NCI-H446 (cell line): ENCODE results near the gene FAHD2A.
"Not testable (repeated sequence)": the region's sequence is repeated elsewhere in the genome, so short reads cannot be mapped to it uniquely, and the experiment has no call there.

Experiments
- DNase-seq, 2 experiments: peaks; one replicate each; lab custom pipeline; 2025; lab: John Stamatoyannopoulos, UW

FAHD2A gene

GRCh38 chr2:95376311-95377215, 25.9 kb upstream of the FAHD2A start:
- DNase-seq: no peak

DNA sequence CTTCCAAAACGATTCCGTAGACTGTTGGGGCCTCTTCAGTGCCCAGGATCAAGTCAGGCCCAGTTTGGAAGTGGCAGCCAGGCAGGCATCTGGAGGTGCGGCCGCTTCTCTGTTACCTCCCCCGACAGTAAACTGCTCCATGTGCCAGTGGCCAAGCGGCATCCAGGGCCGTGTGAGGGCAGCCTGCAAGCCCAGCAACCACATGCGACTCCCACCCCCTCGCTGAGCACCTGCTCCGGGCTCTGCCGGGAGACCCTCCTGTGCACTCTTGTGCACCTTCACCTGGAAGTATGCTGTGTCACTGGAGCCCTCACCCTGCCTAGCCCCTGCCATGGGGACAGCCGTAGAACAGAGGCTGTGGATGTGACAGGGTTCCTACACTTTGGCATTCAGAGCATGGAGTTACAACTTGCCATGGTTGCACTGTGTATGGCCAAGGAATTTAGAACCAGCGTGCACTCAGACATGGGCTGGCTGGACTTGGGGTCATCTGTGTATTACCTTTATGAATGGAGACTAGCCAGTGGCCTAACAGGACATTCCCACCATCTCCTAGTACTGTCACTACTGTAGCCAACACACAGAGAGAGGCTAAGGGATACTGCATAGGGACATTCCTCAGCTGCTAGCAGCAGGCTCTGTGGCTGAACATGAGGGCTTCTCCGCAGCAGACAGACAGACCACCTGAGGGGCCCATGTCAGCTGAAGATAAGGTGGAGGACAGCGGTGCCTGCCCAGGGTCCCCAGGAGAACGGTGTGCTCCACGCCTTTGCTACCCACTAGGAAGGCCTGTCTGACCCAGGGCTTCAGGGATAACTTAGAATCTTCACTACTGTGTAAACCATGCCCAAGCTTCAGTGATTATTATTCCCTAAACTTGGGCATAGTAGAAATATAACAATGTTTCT, 25.0 kb upstream of the FAHD2A start:
- no peak for DNase-seq

GRCh38 chr2:95378281-95378680, 24.2 kb upstream of the FAHD2A start:
- not testable (repeated sequence) for DNase-seq

GRCh38 chr2:95379371-95379831, 23.1 kb upstream of the FAHD2A start:
- DNase-seq: no peak

GRCh38 chr2:95380280-95380679, 22.2 kb upstream of the FAHD2A start:
- DNase-seq: no peak

DNA sequence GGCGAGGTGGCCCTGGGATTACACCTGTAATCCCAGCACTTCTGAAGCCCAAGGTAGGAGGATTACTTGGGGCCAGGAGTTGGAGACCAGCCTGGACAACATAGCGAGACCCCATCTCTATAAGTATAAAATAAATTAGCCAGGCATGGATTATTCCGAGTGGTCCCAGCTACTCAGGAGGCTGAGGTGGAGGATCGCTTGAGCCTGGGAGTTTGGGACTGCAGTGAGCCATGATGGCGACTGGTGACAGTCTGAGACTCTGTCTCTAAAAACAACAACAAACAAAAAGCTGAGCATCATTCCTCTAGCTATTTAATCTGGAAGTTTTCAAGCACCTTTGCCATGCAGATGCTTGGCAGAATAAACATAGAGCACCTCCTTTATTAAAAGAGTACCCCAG, 21.8 kb upstream of the FAHD2A start:
- no peak for DNase-seq

GRCh38 chr2:95381212-95382191, 21.0 kb upstream of the FAHD2A start:
- DNase-seq: no peak

GRCh38 chr2:95382192-95382591, 20.3 kb upstream of the FAHD2A start:
- DNase-seq: no peak

DNA sequence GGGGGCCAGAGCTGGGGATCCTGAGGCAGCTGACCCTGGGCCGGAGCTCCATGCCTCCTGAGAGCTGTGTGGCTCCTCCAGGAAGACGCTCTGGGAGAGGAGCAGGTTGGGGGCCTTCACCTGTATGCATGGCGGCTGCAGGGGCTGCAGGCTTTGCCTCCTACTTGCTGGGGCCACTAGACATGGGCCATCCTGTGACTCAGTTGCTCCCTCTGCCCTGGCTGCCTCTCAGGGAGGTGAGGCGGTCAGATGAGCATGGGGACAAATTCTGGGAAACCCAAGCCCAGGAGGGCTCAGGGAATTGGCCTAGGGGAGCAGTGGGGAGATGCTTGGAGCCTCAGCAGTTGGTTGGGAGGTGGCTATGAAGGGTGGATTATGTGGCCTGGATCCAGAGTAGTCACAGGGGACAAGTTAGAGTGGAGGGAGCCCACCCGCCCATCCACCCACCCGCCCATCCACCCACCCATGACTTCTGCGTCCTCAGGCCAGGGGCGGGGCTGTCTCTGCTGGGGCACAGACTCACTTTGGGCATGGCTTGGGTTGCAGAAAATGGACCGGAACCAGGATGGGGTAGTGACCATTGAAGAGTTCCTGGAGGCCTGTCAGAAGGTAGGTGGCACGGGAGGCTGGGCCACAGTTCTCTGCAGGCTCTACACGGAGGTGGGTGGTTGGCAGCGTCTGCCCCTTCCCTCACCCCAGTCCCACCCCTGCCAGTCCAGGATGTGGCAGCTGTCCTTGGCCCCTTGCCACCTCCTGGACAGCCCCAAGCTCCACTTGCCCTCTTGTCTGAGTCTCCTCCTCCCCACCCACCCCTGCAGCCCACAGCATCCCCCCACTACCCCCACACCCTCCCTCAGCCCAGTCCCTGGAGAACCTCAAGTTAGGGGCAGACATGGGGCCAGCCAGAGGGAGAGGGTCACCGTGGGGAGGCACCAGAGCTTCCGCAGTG, 19.5 kb upstream of the FAHD2A start:
- no peak for DNase-seq

- no peak for DNase-seq
Measured at GRCh38 chr2:95383635-95384027, 18.9 kb upstream of the FAHD2A start.

DNA sequence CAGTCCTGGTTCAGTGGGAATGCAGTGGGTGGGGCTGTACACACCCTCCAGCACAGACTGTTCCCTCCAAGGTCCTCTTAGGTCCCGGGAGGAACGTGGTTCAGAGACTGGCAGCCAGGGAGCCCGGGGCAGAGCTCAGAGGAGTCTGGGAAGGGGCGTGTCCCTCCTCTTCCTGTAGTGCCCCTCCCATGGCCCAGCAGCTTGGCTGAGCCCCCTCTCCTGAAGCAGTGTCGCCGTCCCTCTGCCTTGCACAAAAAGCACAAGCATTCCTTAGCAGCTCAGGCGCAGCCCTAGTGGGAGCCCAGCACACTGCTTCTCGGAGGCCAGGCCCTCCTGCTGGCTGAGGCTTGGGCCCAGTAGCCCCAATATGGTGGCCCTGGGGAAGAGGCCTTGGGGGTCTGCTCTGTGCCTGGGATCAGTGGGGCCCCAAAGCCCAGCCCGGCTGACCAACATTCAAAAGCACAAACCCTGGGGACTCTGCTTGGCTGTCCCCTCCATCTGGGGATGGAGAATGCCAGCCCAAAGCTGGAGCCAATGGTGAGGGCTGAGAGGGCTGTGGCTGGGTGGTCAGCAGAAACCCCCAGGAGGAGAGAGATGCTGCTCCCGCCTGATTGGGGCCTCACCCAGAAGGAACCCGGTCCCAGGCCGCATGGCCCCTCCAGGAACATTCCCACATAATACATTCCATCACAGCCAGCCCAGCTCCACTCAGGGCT, 17.5 kb upstream of the FAHD2A start:
- DNase-seq: no peak

DNA sequence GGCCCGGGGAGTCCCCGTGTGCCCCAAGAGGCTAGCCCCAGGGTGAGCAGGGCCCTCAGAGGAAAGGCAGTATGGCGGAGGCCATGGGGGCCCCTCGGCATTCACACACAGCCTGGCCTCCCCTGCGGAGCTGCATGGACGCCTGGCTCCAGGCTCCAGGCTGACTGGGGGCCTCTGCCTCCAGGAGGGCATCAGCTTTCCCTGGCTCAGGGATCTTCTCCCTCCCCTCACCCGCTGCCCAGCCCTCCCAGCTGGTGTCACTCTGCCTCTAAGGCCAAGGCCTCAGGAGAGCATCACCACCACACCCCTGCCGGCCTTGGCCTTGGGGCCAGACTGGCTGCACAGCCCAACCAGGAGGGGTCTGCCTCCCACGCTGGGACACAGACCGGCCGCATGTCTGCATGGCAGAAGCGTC, 16.9 kb upstream of the FAHD2A start:
- no peak for DNase-seq

- DNase-seq: no peak
Measured at GRCh38 chr2:95386031-95386430, 16.5 kb upstream of the FAHD2A start.

- DNase-seq: no peak
Measured at GRCh38 chr2:95387358-95387757, 15.2 kb upstream of the FAHD2A start.

- no peak for DNase-seq
Measured at GRCh38 chr2:95388091-95388692, 14.3 kb upstream of the FAHD2A start.

GRCh38 chr2:95388856-95389244, 13.7 kb upstream of the FAHD2A start:
- no peak for DNase-seq

DNA sequence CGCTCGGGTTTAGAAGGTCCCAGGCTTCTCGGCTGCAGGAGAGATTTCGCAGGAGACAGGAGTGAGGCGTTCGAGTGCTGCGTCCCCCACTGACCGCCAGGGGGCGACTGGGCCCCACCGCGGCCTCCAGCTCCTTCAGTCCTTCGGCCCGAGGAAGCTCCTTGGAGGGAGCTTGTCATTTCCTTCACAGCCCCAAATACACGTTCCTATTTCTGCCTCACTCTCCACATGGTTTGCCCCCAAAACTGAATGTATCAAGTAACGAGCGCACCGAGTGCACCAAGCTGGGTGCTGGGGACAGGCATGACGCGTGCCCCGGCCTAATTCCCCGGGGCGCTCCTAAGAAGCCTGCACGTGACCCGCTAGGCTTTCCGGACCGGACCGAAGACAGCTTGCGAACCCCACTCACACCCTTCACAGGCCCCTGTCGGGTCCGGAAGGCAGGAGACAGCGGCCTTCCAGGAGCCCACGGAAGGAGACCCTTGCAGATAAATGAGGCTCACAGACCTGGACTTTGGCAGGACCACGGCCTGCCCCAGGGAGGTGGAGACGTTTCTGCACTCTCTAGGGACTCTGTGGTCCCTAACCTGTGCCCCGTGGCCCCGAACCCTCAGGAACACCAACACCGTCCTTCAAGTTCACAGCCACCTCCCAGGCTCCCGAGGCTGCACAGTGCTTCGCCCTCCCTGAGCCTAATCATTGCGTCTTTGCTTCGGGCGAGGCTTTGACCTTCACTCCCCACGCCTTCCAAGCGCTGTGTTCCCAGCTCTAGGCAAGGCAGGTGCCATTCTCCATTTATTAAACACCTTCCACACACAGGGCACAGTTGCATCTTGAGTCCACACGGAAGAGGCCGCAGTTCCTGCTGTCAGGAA, 13.0 kb upstream of the FAHD2A start:
- DNase-seq: peak in 1 of 2 experiments; percentile 54

GRCh38 chr2:95390272-95390880, 12.1 kb upstream of the FAHD2A start:
- no peak for DNase-seq
